ENCODE data around the gene DNAJC4. TPM values are rescaled to one million over a fixed set of nuclear protein-coding genes. Genes with fewer than 3 reads are reported as not detected.

Gene DNAJC4
- total and polyA plus RNA-seq, 9 of the 15 experiments (the other 6 are each of a cell fraction or from before 2014, with no cell fraction given) = 4.0 to 32.6 (median 19.9) TPM

GRCh38 chr11:64269540-64270220 is 39.3 kb downstream of the DNAJC4 start (continued):
- no peak for TF ChIP-seq ZNF280A (IDR thresholded peaks at IDR 0.05; ENCODE audit: low read depth, partially characterized antibody)
- no peak for TF ChIP-seq MXD1 (CRISPR knock-in tag; IDR thresholded peaks at IDR 0.05; ENCODE audit: borderline replicate concordance, poor library complexity, severe bottlenecking)
- TF ChIP-seq CAMTA2 (CRISPR knock-in tag; conservative IDR thresholded peaks at IDR 0.05) = peak; percentile 86; the same call in 1 of the 2 replicates
- TF ChIP-seq MAFG (tag; conservative IDR thresholded peaks at IDR 0.05) = no peak
- TF ChIP-seq FOXK2 (conservative IDR thresholded peaks at IDR 0.05 in 1 of 2, IDR thresholded peaks at IDR 0.05 in 1 of 2; ENCODE audit: low read depth in 2 of 2) = peak; percentile 74 to 78; a peak in 3 of 4 replicates
- no peak; the same call in 1 of the 2 replicates for TF ChIP-seq FOSL1 (tag; conservative IDR thresholded peaks at IDR 0.05)
- peak; percentile 97 for TF ChIP-seq POLR2AphosphoS2 (IDR thresholded peaks at IDR 0.05; ENCODE audit: low read length)
- peak; percentile 76; the same call in 1 of the 2 replicates for TF ChIP-seq ZNF561 (CRISPR knock-in tag; conservative IDR thresholded peaks at IDR 0.05)
- TF ChIP-seq CC2D1A (IDR thresholded peaks at IDR 0.05) = no peak
- TF ChIP-seq E2F8 (IDR thresholded peaks at IDR 0.05; ENCODE audit: low read depth, partially characterized antibody) = peak; percentile 99
- TF ChIP-seq HLTF (IDR thresholded peaks at IDR 0.05) = no peak
- peak; percentile 82 for TF ChIP-seq ATF4 (CRISPR knock-in tag; IDR thresholded peaks at IDR 0.05)
- no peak for TF ChIP-seq CREBBP (IDR thresholded peaks at IDR 0.05; ENCODE audit: low read depth, low read length)
- no peak for TF ChIP-seq ZNF280B (CRISPR knock-in tag; IDR thresholded peaks at IDR 0.05)
- peak; percentile 70; the same call in 1 of the 2 replicates for TF ChIP-seq KAT7 (CRISPR knock-in tag; IDR thresholded peaks at IDR 0.05; ENCODE audit: borderline replicate concordance)
- peak; percentile 86 for TF ChIP-seq ASH1L (IDR thresholded peaks at IDR 0.05; ENCODE audit: borderline replicate concordance, low read depth, partially characterized antibody)
- TF ChIP-seq E2F4 (CRISPR knock-in tag; IDR thresholded peaks at IDR 0.05; ENCODE audit: low read depth) = no peak
- TF ChIP-seq U2AF2 (optimal IDR thresholded peaks at IDR 0.05; ENCODE audit: low read depth, low read length) = no peak
